SK-N-SH (cell line): ENCODE results near the gene RASSF1. TPM values are rescaled to one million over a fixed set of nuclear protein-coding genes. Genes with fewer than 3 reads are reported as not detected.
A peak's percentile ranks its signal among the peaks of the same experiment; 100 is the strongest.

Experiments
- CTCF ChIA-PET: fragments of 300-600, 350-600 bp; formaldehyde crosslinking; extraction: SDS; loops from one replicate; lab custom pipeline; 2021; lab: Yijun Ruan, JAX
- POLR2A ChIA-PET: fragments of 350-600 bp; sonication (Branson Sonifier 250); formaldehyde crosslinking; extraction: SDS; loops from one replicate; lab custom pipeline; 2020; ENCODE audit warnings: antibody characterized with exemption, inconsistent platforms; lab: Yijun Ruan, JAX
- DNase-seq: peaks from one replicate; pipeline ENCODE4 v3.0.0; 2012
- H2AFZ ChIP-seq: fragments of 200-600 bp; sonication (generic); 2 replicates; pipeline ENCODE4 v1.8.1; 2016; ENCODE audit warnings: antibody characterized with exemption, mild to moderate bottlenecking, low read depth
- H3F3A ChIP-seq: fragments of 200-600 bp; sonication (generic); replicated peaks from 2 replicates; pipeline ENCODE3; 2016; ENCODE audit warnings: antibody characterized with exemption, mild to moderate bottlenecking; ENCODE audit not compliant: insufficient read depth
- H3K27ac ChIP-seq, 2 experiments: fragments of 200-500 bp in 1 of 2; fragments of 200-600 bp in 1 of 2; sonication (Bioruptor generic) in 1 of 2; sonication (generic), shearing (Covaris generic) in 1 of 2; 2 replicates each; pipeline versions ENCODE4 v1.5.1 to v1.6.1; 2014 to 2016; ENCODE audit warnings: low read depth in 2 of 2, inconsistent platforms in 1 of 2, low read length in 1 of 2, mild to moderate bottlenecking in 1 of 2, mixed read lengths in 1 of 2
- H3K27me3 ChIP-seq: fragments of 200-600 bp; sonication (generic), shearing (Covaris generic); 2 replicates; pipeline ENCODE4 v1.6.1; 2016; ENCODE audit warnings: mixed run types; ENCODE audit not compliant: insufficient read depth
- H3K36me3 ChIP-seq, 2 experiments: fragments of 200-500 bp in 1 of 2; fragments of 200-600 bp in 1 of 2; sonication (Bioruptor generic) in 1 of 2; sonication (generic) in 1 of 2; replicated peaks in 1 of 2; 2 replicates each; pipeline versions ENCODE3 to v1.5.1; 2014 to 2016; ENCODE audit warnings: low read length in 1 of 2, mild to moderate bottlenecking in 1 of 2; ENCODE audit not compliant: insufficient read depth in 2 of 2, control insufficient read depth in 1 of 2
- H3K4me1 ChIP-seq, 2 experiments: fragments of 200-500 bp in 1 of 2; fragments of 200-600 bp in 1 of 2; sonication (Bioruptor generic) in 1 of 2; sonication (generic), shearing (Covaris generic) in 1 of 2; 2 replicates each; pipeline versions ENCODE4 v1.5.1 to v1.6.1; 2014 to 2016; ENCODE audit warnings: low read depth in 1 of 2, low read length in 1 of 2, mixed run types in 1 of 2; ENCODE audit not compliant: insufficient read depth in 2 of 2, control insufficient read depth in 1 of 2
- H3K4me2 ChIP-seq: fragments of 200-600 bp; sonication (generic), shearing (Covaris generic); 2 replicates; pipeline ENCODE4 v1.6.1; 2017; ENCODE audit warnings: mixed run types
- H3K4me3 ChIP-seq, 2 experiments: fragments of 200-500 bp in 1 of 2; fragments of 200-600 bp in 1 of 2; sonication (Bioruptor generic) in 1 of 2; sonication (generic), shearing (Covaris generic) in 1 of 2; 2 replicates each; pipeline versions ENCODE4 v1.5.1 to v1.8.1; 2014 to 2016; ENCODE audit warnings: low read depth in 2 of 2, inconsistent platforms in 1 of 2, low read length in 1 of 2, mild to moderate bottlenecking in 1 of 2, mixed read lengths in 1 of 2, moderate library complexity in 1 of 2
- H3K79me2 ChIP-seq: fragments of 200-600 bp; sonication (generic); 2 replicates; pipeline ENCODE4 v1.8.1; 2017; ENCODE audit warnings: mild to moderate bottlenecking; ENCODE audit not compliant: insufficient read depth
- H3K9ac ChIP-seq: fragments of 200-600 bp; sonication (generic); 2 replicates; pipeline ENCODE4 v1.6.1; 2017; ENCODE audit warnings: mixed run types
- H3K9me2 ChIP-seq: fragments of 200-600 bp; sonication (generic); 2 replicates; pipeline ENCODE4 v1.6.1; 2017; ENCODE audit warnings: mixed run types
- H3K9me3 ChIP-seq: fragments of 200-600 bp; sonication (generic); 2 replicates; pipeline ENCODE4 v1.6.1; 2017; ENCODE audit warnings: mixed run types, mild to moderate bottlenecking, moderate library complexity
- H4K20me1 ChIP-seq: fragments of 200-600 bp; sonication (generic); 2 replicates; pipeline ENCODE4 v1.6.1; 2017; ENCODE audit warnings: mild to moderate bottlenecking, mixed run types; ENCODE audit not compliant: insufficient read depth
- EZH2phosphoT487 ChIP-seq: fragments of 200-600 bp; sonication (generic); IDR thresholded peaks from 2 replicates; pipeline ENCODE4 v1.6.1; 2017; ENCODE audit warnings: low read depth, mixed run types, mild to moderate bottlenecking, antibody characterized with exemption, moderate library complexity, borderline replicate concordance
- JUND ChIP-seq: IDR thresholded peaks from 2 replicates; pipeline ENCODE4 v1.4.0; 2012
- MEF2A ChIP-seq: IDR thresholded peaks from 2 replicates; pipeline ENCODE4 v1.4.0; 2012; ENCODE audit warnings: low read depth, borderline replicate concordance
- MXI1 ChIP-seq: IDR thresholded peaks from 2 replicates; pipeline ENCODE4 v1.6.1; 2012; ENCODE audit warnings: mild to moderate bottlenecking, low read depth, low read length, improper control_type of control experiment
- NRF1 ChIP-seq: IDR thresholded peaks from 2 replicates; pipeline ENCODE4 v1.6.1; 2012; ENCODE audit warnings: low read depth, mild to moderate bottlenecking, low read length
- POLR2AphosphoS5 ChIP-seq: IDR thresholded peaks from 2 replicates; pipeline ENCODE4 v1.6.1; 2012; ENCODE audit warnings: low read depth, low read length
- RCOR1 ChIP-seq: fragments of 150-350 bp; IDR thresholded peaks from 2 replicates; pipeline ENCODE4 v1.6.1; 2017; ENCODE audit warnings: antibody characterized with exemption, low read length
- RXRA ChIP-seq: IDR thresholded peaks from 2 replicates; pipeline ENCODE4 v1.4.0; 2012; ENCODE audit warnings: low read depth, mild to moderate bottlenecking, borderline replicate concordance
- SIN3A ChIP-seq: IDR thresholded peaks from 2 replicates; pipeline ENCODE4 v1.6.1; 2012; ENCODE audit warnings: low read depth, mild to moderate bottlenecking, low read length, moderate library complexity, borderline replicate concordance
- SMC3 ChIP-seq: IDR thresholded peaks from 2 replicates; pipeline ENCODE4 v1.6.1; 2012; ENCODE audit warnings: low read depth, low read length, improper control_type of control experiment
- TEAD4 ChIP-seq: IDR thresholded peaks from 2 replicates; pipeline ENCODE4 v1.4.0; 2012; ENCODE audit warnings: mild to moderate bottlenecking, borderline replicate concordance; ENCODE audit not compliant: insufficient read depth
- YY1 ChIP-seq: IDR thresholded peaks from 2 replicates; pipeline ENCODE4 v1.4.0; 2012; ENCODE audit warnings: low read depth, mild to moderate bottlenecking
- WGBS: methylation state at CpG from one replicate; pipeline ENCODE4 v1.1.6; 2017; ENCODE audit warnings: low lambda C conversion rate; 5-methylcytosine and 5-hydroxymethylcytosine counted together
- polyA plus RNA-seq, 3 experiments: library from polyadenylated mRNA; depleted of rRNA; stranded (reverse); fragments of >200 nt; gene quantifications; 2 replicates each; pipeline ENCODE4 v1.2.3, GENCODE V29; 2012
- TF ChIP-seq, protein P1 (sequence below): IDR thresholded peaks from 2 replicates; pipeline ENCODE4 v1.4.0; 2012; ENCODE audit warnings: low read depth
- TF ChIP-seq, protein P2 (sequence below): fragments of 200-600 bp; sonication (generic); IDR thresholded peaks from 2 replicates; pipeline ENCODE4 v1.6.1; 2017; ENCODE audit warnings: antibody characterized with exemption, mild to moderate bottlenecking, moderate library complexity
- TF ChIP-seq, protein P3 (sequence below): IDR thresholded peaks from 2 replicates; pipeline ENCODE4; 2012

RASSF1 gene
- polyA plus RNA-seq, 1 of the 3 experiments (the other 2 are of a cell fraction): 28.1 TPM

DNA sequence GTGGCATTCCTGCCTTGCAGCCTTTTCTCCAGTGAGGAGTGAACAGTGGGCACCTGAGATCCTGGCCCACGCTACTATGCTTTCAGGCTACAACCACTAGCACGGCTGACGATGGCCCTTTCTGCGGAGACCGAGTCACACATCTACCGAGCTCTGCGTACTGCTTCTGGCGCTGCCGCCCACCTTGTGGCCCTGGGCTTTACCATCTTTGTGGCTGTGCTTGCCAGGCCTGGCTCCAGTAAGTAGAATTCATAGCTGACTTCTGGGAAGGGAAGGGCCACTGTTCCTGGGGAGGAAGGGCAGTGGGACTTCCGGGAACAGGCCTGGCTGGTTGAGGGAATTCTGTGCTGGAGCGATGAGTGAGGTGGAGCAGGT is 10.7 kb upstream of the RASSF1 start:
- POLR2A ChIA-PET: interaction anchor here (0.7 to 3.6 kb wide), 11 partner anchors 8 to 218 kb away, joined by 3 to 31 read pairs (median 8); partner anchors contain the start of genes HEMK1 and TMEM115
- H3K4me2 ChIP-seq: peak overlapping the region; percentile 98
- peak overlapping the region; percentile 31 to 62; a peak in 3 of 4 replicates for H3K27ac ChIP-seq
- CTCF ChIA-PET: interaction anchor here (1.1 to 6.0 kb wide), 5 partner anchors 30 to 264 kb away, joined by 3 to 45 read pairs (median 15); no protein-coding TSS in a partner anchor
- no peaks in the 10 kb centered on the region for H3K9me3 ChIP-seq
- peaks cover 36% of the 10 kb centered on the region for H4K20me1 ChIP-seq
- no peaks in the 10 kb centered on the region for H3K27me3 ChIP-seq
- H2AFZ ChIP-seq: no peak overlapping the region
- no peak for DNase-seq
- 26% methylated on average over 6 of the region's 11 CpGs for WGBS
- H3K9ac ChIP-seq: peak overlapping the region; percentile 33; the same call in 1 of the 2 replicates
- H3K79me2 ChIP-seq: peaks cover 67% of the 10 kb centered on the region
- peak overlapping the region; percentile 76 to 94 for H3K4me3 ChIP-seq
- peaks cover 12 to 64% of the 10 kb centered on the region in 2 experiments; a peak in 2 of 4 replicates for H3K4me1 ChIP-seq
- peaks cover 11% of the 10 kb centered on the region for H3F3A ChIP-seq
- H3K9me2 ChIP-seq: no peaks in the 10 kb centered on the region
- H3K36me3 ChIP-seq: peaks cover 8 to 50% of the 10 kb centered on the region in 2 experiments
- TF ChIP-seq RCOR1: no peak
- TF ChIP-seq TEAD4: no peak
- TF ChIP-seq NRF1: no peak
- TF ChIP-seq, protein P1, sequence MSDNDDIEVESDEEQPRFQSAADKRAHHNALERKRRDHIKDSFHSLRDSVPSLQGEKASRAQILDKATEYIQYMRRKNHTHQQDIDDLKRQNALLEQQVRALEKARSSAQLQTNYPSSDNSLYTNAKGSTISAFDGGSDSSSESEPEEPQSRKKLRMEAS: no peak
- TF ChIP-seq POLR2AphosphoS5: no peak; the same call in 1 of the 2 replicates
- TF ChIP-seq JUND: no peak
- TF ChIP-seq, protein P2, sequence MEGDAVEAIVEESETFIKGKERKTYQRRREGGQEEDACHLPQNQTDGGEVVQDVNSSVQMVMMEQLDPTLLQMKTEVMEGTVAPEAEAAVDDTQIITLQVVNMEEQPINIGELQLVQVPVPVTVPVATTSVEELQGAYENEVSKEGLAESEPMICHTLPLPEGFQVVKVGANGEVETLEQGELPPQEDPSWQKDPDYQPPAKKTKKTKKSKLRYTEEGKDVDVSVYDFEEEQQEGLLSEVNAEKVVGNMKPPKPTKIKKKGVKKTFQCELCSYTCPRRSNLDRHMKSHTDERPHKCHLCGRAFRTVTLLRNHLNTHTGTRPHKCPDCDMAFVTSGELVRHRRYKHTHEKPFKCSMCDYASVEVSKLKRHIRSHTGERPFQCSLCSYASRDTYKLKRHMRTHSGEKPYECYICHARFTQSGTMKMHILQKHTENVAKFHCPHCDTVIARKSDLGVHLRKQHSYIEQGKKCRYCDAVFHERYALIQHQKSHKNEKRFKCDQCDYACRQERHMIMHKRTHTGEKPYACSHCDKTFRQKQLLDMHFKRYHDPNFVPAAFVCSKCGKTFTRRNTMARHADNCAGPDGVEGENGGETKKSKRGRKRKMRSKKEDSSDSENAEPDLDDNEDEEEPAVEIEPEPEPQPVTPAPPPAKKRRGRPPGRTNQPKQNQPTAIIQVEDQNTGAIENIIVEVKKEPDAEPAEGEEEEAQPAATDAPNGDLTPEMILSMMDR: no peak
- TF ChIP-seq SIN3A: no peak
- no peak for TF ChIP-seq EZH2phosphoT487
- TF ChIP-seq MEF2A: no peak
- no peak for TF ChIP-seq MXI1
- TF ChIP-seq, protein P3, sequence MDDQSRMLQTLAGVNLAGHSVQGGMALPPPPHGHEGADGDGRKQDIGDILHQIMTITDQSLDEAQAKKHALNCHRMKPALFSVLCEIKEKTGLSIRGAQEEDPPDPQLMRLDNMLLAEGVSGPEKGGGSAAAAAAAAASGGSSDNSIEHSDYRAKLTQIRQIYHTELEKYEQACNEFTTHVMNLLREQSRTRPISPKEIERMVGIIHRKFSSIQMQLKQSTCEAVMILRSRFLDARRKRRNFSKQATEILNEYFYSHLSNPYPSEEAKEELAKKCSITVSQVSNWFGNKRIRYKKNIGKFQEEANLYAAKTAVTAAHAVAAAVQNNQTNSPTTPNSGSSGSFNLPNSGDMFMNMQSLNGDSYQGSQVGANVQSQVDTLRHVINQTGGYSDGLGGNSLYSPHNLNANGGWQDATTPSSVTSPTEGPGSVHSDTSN: no peak
- TF ChIP-seq SMC3: no peak
- TF ChIP-seq RXRA: no peak
- TF ChIP-seq YY1: no peak
